ENCODE data around the gene MEGF11.

- TF ChIP-seq POLR2A (IDR thresholded peaks at IDR 0.05) (no peak), EP300 (IDR thresholded peaks at IDR 0.05) (no peak), CTCF (IDR thresholded peaks at IDR 0.05) (no peak)
These were observed 405.6 kb downstream of the MEGF11 start for GRCh38 chr15:65847989-65848388.
